Activated CD8-positive, alpha-beta T cell treated with anti-CD3 and anti-CD28 coated beads, Interleukin-2, amount 10 ng/mL, durations not matched to agents 7 days and 5 days (primary cell): ENCODE measurements around the gene CDKN2C. TPM values are rescaled to one million over a fixed set of nuclear protein-coding genes. Genes with fewer than 3 reads are reported as not detected.
A peak's percentile ranks its signal among the peaks of the same experiment; 100 is the strongest.
"Not testable (repeated sequence)": the region's sequence is repeated elsewhere in the genome, so short reads cannot be mapped to it uniquely, and the experiment has no call there.

Experiments
- ATAC-seq: fragments of 150-1000 bp; cut with Tn5 transposase; one replicate; pipeline ENCODE4 v1.10.0; 2021; ENCODE audit warnings: moderate library complexity
- CTCF ChIA-PET: fragments of 350-600 bp; sonication (Branson Sonifier 250); formaldehyde crosslinking; loops from one replicate; lab custom pipeline; 2021; ENCODE audit warnings: antibody characterized with exemption; lab: Charles Lee
- POLR2A ChIA-PET: fragments of 350-600 bp; sonication (Branson Sonifier 250); formaldehyde crosslinking; loops from one replicate; lab custom pipeline; 2021; ENCODE audit warnings: antibody characterized with exemption; lab: Charles Lee
- DNase-seq: peaks from one replicate; pipeline ENCODE4 v3.0.0-alpha.2; 2020
- H3K27ac Mint-ChIP-seq: one replicate; pipeline ENCODE4 v1.8.0; 2021; ENCODE audit warnings: mild to moderate bottlenecking, mixed read lengths
- H3K27me3 Mint-ChIP-seq: one replicate; pipeline ENCODE4 v1.8.0; 2021; ENCODE audit warnings: low read depth, mixed read lengths
- H3K36me3 Mint-ChIP-seq: one replicate; pipeline ENCODE4 v1.8.0; 2021; ENCODE audit warnings: low read depth, mixed read lengths
- H3K4me1 Mint-ChIP-seq: one replicate; pipeline ENCODE4 v1.8.0; 2021; ENCODE audit warnings: low read depth, mixed read lengths
- H3K4me3 Mint-ChIP-seq: one replicate; pipeline ENCODE4 v1.8.0; 2021; ENCODE audit warnings: mild to moderate bottlenecking, mixed read lengths
- H3K9me3 Mint-ChIP-seq: one replicate; pipeline ENCODE4 v1.8.0; 2022; ENCODE audit warnings: mixed read lengths; ENCODE audit not compliant: insufficient read depth
- total RNA-seq, 2 experiments: library from RNA; stranded (reverse); gene quantifications; one replicate each; pipeline ENCODE4 v1.2.3, GENCODE V29; 2021

Gene CDKN2C
- total RNA-seq, 2 experiments from 2014 or later: 82.0 to 82.5 TPM

DNA sequence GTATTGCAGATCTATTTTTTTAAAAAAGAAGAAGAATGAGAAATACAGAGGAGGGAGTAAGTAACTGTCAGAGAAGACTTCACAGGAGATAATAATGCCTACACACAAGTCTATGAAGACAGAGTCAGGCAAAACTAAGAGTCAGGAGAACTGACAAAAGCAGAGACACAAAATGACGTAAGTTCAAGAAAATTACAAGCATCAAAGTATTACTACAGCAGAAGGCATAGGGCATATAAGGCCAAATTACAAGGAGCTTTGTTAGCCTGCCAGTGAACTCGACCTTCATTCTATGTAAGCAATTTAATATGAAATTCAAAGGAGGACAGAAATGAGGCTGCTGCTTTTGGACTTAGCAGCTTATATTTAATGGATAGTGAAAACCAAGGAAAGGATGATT is 33.7 kb upstream of the CDKN2C start:
- Mint-ChIP-seq H3K36me3 (peaks cover 3% of the 10 kb centered on the region), H3K27ac (no peak overlapping the region), H3K4me1 (peaks cover under 1% of the 10 kb centered on the region), H3K4me3 (no peak overlapping the region), H3K27me3 (no peaks in the 10 kb centered on the region), H3K9me3 (no peaks in the 10 kb centered on the region)
- no peak for DNase-seq
- POLR2A ChIA-PET: no interaction called here
- CTCF ChIA-PET: interaction anchor here (1.5 kb wide), 1 partner anchor 253 kb away, joined by 5 read pairs; no protein-coding TSS in a partner anchor
- ATAC-seq: no peak

DNA sequence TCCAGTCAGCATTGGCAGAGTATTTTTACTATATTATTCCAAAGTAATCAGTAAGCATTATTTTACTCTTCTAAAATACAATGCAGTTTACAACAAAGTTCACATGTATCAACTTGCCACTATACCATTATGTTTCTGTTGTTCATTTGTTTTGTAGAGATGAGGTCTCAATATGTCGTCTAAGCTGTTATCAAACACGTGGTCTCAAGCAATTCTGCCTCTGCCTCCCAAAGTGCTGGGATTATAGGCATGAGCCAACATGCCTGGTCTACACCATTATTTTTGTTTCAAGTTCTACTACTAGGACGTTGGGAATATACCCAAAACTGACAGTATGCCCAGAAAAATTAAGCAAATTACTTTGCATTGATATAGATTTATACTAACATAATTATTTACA is 29.8 kb upstream of the CDKN2C start:
- ATAC-seq: no peak

DNA sequence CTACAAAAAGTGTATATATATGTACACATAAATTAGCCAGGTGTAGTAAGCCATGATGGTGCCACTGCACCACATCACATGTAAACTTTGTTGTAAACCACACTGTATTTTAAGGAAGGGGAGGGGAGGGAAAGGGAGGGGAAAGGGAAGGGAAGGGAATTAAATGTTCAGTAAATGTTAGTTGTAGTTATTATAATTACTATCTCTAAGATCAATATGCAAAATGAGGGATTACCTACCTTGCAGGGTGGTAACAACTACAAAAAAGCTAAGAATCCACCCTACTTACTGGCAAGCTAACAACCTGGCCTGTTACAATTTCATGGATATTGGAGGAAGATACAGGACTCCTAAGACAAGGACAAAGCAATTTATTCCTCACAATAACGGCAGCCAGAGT is 27.7 kb upstream of the CDKN2C start:
- DNase-seq (no peak), ATAC-seq (no peak)
- CTCF ChIA-PET: interaction anchor here (0.6 to 1.4 kb wide), 2 partner anchors 12 to 250 kb away, joined by 3 to 5 read pairs; no protein-coding TSS in a partner anchor
- H3K4me1 Mint-ChIP-seq: peaks cover 15% of the 10 kb centered on the region
- H3K4me3 Mint-ChIP-seq: no peak overlapping the region
- H3K36me3 Mint-ChIP-seq: peaks cover 30% of the 10 kb centered on the region
- POLR2A ChIA-PET: no interaction called here
- no peaks in the 10 kb centered on the region for H3K9me3 Mint-ChIP-seq
- no peaks in the 10 kb centered on the region for H3K27me3 Mint-ChIP-seq
- H3K27ac Mint-ChIP-seq: no peak overlapping the region

More for the DNA sequence above, 29.8 kb upstream of the CDKN2C start:
- no peak for DNase-seq
- H3K4me1 Mint-ChIP-seq: peaks cover 10% of the 10 kb centered on the region
- CTCF ChIA-PET: interaction anchor here (1.8 kb wide), 1 partner anchor 11 kb away, joined by 10 read pairs; no protein-coding TSS in a partner anchor
- H3K27me3 Mint-ChIP-seq: no peaks in the 10 kb centered on the region
- no peak overlapping the region for H3K27ac Mint-ChIP-seq
- no peak overlapping the region for H3K4me3 Mint-ChIP-seq
- H3K36me3 Mint-ChIP-seq: peaks cover 16% of the 10 kb centered on the region
- H3K9me3 Mint-ChIP-seq: no peaks in the 10 kb centered on the region
- POLR2A ChIA-PET: no interaction called here

DNA sequence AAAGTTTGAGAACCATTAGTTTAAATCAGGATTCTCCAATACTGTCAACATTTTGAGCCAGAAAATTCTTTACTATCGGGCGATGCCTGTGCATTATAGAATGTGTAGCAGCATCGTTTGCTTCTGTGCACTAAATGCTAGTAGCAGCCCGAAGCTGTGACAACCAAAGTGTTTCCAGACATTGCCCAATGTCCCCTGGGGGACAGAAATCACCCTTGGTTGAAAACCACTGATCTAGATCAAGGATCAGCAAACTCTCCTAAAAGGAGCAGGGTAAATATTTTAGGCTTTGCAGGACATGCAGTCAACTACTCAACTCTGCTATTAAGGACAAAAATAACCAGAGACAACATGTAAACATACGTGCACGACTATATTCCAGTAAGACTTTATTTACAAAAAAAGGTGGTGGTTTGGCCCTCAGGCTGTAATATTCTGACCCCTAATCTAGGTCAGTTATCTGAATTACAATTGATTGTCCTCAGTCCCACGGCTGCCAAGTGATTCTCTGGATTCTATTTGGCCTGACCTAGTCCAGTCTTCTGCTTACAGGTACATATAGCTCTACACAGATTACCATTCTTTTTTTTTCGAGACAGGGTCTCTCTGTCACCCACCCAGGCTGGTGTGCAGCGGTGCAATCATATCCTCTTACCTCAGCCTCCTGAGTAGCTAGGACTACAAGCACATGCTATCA is 20.6 kb upstream of the CDKN2C start:
- H3K36me3 Mint-ChIP-seq: peaks cover 38% of the 10 kb centered on the region
- no peaks in the 10 kb centered on the region for H3K27me3 Mint-ChIP-seq
- POLR2A ChIA-PET: interaction anchor here (0.6 to 1.0 kb wide), 3 partner anchors 28 to 780 kb away, joined by 3 to 4 read pairs (median 4); no protein-coding TSS in a partner anchor
- ATAC-seq (no peak), DNase-seq (no peak)
- no peak overlapping the region for H3K27ac Mint-ChIP-seq
- no peak overlapping the region for H3K4me3 Mint-ChIP-seq
- no peaks in the 10 kb centered on the region for H3K9me3 Mint-ChIP-seq
- peaks cover 14% of the 10 kb centered on the region for H3K4me1 Mint-ChIP-seq
- CTCF ChIA-PET: no interaction called here

DNA sequence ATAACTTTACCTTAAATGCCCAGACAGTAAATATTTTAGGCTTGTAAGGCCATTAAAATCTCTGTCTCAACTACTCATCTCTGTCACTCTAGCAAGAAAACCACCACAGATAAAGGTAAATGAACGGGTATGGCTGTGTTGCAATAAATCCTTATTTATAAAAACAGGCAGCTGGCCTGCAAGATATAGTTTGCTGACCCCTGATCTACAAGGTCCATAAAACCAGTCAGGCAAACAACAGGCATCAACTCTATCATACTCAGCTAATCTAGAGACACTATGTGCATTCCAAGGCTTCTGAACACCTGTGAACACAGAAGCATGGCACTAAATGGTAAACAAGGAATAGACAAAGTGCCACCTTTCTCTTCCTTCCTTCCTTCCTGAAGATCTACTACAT is 19.6 kb upstream of the CDKN2C start:
- POLR2A ChIA-PET: interaction anchor here (0.6 kb wide), 1 partner anchor 330 kb away, joined by 4 read pairs; no protein-coding TSS in a partner anchor
- CTCF ChIA-PET: interaction anchor here (1.4 kb wide), 1 partner anchor 21 kb away, joined by 4 read pairs; no protein-coding TSS in a partner anchor
- H3K4me3 Mint-ChIP-seq: no peak overlapping the region
- no peak overlapping the region for H3K27ac Mint-ChIP-seq
- H3K9me3 Mint-ChIP-seq: no peaks in the 10 kb centered on the region
- peaks cover 32% of the 10 kb centered on the region for H3K36me3 Mint-ChIP-seq
- no peak for ATAC-seq
- H3K4me1 Mint-ChIP-seq: peaks cover 20% of the 10 kb centered on the region
- H3K27me3 Mint-ChIP-seq: no peaks in the 10 kb centered on the region
- DNase-seq: no peak

DNA sequence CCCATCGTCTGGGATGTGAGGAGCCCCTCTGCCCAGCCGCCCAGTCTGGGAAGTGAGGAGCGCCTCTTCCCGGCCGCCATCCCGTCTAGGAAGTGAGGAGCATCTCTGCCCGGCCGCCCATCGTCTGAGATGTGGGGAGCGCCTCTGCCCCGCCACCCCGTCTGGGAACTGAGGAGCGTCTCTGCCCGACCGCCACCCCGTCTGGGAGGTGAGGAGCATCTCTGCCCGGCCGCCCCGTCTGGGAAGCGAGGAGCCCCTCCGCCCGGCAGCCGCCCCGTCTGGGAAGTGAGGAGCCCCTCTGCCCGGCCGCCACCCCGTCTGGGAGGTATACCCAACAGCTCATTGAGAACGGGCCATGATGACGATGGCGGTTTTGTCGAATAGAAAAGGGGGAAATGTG is 17.5 kb upstream of the CDKN2C start:
- CTCF ChIA-PET, H3K27ac Mint-ChIP-seq, DNase-seq, H3K9me3 Mint-ChIP-seq, H3K4me3 Mint-ChIP-seq, ATAC-seq, POLR2A ChIA-PET, H3K27me3 Mint-ChIP-seq: not testable (repeated sequence)
- H3K36me3 Mint-ChIP-seq: peaks cover 22% of the 10 kb centered on the region
- H3K4me1 Mint-ChIP-seq: peaks cover 17% of the 10 kb centered on the region

DNA sequence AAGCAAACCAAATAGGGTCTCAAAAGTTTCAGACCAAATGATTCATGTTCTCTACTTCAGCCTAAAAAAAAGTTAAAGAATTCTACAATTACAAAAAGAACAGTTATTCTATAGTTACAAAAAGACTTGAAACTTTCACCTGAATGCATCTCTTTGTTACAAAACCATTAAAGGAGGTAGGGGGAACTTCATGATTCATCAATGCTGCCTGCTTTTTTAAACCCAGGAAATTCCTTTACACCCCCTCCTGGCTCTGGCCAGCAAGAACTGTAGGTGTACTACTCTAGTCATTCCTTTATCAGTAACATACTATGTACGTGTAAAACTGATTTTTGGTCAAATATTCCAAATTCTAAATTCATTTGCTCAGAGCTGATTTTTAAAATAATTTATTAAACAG is 14.9 kb upstream of the CDKN2C start:
- no peak for DNase-seq
- Mint-ChIP-seq H3K27me3 (no peaks in the 10 kb centered on the region), H3K27ac (no peak overlapping the region), H3K4me1 (peaks cover 20% of the 10 kb centered on the region), H3K4me3 (no peak overlapping the region), H3K9me3 (no peaks in the 10 kb centered on the region), H3K36me3 (peaks cover 18% of the 10 kb centered on the region)
- no peak for ATAC-seq
- CTCF ChIA-PET: no interaction called here
- POLR2A ChIA-PET: no interaction called here

DNA sequence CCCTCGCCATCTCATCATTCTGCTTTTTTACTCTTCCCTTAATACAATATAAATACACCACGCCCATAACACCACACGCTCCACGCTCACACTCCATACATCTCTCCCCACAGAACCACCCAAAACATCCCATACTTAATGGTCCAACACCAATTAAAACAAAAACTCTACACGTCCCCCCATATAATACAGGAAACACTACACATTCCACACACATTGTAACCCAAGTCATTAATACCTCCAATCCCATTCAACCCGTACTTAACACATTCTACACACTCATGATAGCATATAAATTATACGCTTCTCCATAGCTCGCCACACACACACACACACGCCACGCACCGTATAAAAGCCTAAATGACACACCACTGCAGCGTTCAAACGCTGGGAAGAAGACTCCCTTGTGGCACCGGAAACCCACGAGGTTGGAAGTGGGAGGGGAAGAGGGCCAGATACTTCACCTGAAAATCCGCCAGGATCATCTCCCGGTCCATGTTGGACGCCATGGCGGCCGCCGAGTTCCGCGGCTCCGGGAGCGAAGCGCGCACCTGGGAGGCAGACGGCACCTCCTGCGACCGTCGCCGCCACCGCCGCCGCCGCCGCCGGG is 10.6 kb upstream of the CDKN2C start:
- Mint-ChIP-seq H3K4me3 (peak overlapping the region; percentile 83), H3K36me3 (peaks cover 6% of the 10 kb centered on the region), H3K27me3 (no peaks in the 10 kb centered on the region), H3K27ac (peak overlapping the region; percentile 88), H3K4me1 (peaks cover 31% of the 10 kb centered on the region), H3K9me3 (no peaks in the 10 kb centered on the region)
- POLR2A ChIA-PET: interaction anchor here (2.1 to 3.3 kb wide), 3 partner anchors 10 to 18 kb away, joined by 8 to 71 read pairs (median 53); partner anchors contain the start of gene CDKN2C
- peak; percentile 29 for ATAC-seq
- DNase-seq: peak; percentile 48
- CTCF ChIA-PET: interaction anchor here (0.7 to 2.2 kb wide), 8 partner anchors 9 to 232 kb away, joined by 3 to 15 read pairs (median 6); partner anchors contain the start of gene CDKN2C

DNA sequence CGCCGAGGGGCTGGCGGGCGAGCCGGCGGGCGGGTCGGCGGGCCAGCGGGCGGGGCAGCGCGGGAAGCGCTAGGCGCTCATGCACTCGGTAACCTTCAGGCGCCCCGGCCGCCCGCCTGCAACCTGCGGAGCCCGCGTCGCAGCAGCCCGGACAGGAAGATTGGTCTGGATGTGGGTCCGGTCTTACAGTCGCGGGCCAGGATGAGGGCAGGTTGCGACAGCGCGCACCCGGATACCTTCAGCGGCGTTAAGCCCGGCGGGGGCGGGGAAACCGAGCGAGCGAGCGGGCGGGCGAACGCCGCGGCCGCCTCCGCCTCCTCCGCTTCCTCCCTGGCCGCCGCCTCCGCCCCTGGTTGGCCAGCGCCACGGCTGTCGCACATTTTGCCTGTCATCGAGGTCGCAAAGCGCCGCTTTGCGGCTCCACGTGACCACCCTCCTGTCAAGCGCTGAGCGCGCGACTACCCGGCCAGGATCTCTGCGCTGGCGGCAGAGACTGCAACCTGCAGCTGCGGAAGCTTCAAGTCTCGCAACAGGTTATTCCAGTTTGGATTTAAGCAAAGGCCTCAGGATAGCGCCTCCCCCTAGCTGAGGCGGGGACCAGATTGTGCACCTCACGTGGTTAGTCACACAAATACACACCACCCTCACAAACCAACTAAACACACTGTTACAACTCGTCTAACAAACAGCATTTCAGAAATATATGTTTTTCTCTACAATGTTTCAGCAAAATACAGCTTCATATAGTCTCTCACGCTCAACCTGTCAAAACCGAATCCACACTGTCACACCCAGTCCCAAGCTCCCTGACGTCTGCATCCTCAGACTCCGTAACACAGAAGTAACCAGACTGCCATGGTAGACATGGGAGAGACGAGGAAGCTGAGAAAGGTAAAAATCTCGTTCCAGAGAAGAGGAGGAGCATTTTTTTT is 9.9 kb upstream of the CDKN2C start, which contains the start of gene FAF1:
TSS of gene FAF1 (minus strand) at position 355 of the 932 bp plus-strand sequence. CDS start 456 bp downstream, outside the sequence.
- peaks cover 26% of the 10 kb centered on the region for H3K4me1 Mint-ChIP-seq
- H3K27ac Mint-ChIP-seq: peak within 1 kb of the TSS; percentile 90
- ChIA-PET POLR2A (interaction anchor here (0.6 to 3.3 kb wide), 8 partner anchors 9 to 276 kb away, joined by 3 to 71 read pairs (median 4); partner anchors contain the start of gene CDKN2C), CTCF (interaction anchor here (0.7 to 2.6 kb wide), 9 partner anchors 10 to 232 kb away, joined by 3 to 30 read pairs (median 7); partner anchors contain the start of gene CDKN2C)
- H3K9me3 Mint-ChIP-seq: no peaks in the 10 kb centered on the region
- H3K4me3 Mint-ChIP-seq: peak within 1 kb of the TSS; percentile 83
- H3K27me3 Mint-ChIP-seq: no peaks in the 10 kb centered on the region
- H3K36me3 Mint-ChIP-seq: peaks cover 6% of the 10 kb centered on the region
- DNase-seq: peak; percentile 98
- ATAC-seq: peak; percentile 95

DNA sequence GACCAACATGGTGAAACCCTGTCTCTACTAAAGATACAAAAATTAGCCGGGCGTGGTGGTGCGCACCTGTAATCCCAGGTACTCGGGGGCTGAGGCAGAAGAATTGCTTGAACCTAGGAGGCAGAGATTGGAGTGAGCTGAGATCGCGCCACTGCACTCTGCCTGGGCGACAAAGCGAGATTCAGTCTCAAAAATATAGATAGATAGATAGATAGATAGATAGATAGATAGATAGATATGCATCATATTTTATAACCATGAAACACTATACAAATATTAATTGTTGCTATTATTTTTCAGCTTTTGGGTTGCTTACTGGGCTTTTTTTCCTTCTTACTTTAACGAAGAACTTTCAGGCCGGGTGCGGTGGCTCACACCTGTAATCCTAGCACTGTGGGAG is 5.2 kb upstream of the CDKN2C start:
- no peaks in the 10 kb centered on the region for H3K27me3 Mint-ChIP-seq
- H3K9me3 Mint-ChIP-seq: no peaks in the 10 kb centered on the region
- H3K4me1 Mint-ChIP-seq: peaks cover 22% of the 10 kb centered on the region
- no peak overlapping the region for H3K4me3 Mint-ChIP-seq
- ChIA-PET CTCF (no interaction called here), POLR2A (no interaction called here)
- H3K36me3 Mint-ChIP-seq: peaks cover 9% of the 10 kb centered on the region
- no peak for DNase-seq
- H3K27ac Mint-ChIP-seq: no peak overlapping the region
- no peak for ATAC-seq

DNA sequence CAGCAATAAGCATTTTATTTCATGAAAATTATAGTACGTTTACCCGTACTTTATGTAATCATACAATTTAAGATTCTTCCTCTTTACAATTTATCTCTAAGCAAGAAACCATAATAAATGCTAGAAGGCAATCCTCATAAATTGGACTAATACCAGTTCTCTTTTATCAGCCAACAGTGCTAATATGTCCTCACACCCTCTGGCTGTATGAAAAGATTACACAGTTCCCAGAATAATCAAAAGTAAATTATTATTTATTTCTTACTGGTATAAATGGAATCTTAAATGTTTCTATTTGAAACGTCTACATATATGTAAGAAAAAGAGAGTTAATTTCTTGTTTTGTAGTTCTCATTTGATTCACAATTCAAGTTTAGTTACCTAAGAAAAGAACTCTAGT is 3.1 kb upstream of the CDKN2C start:
- no peak for DNase-seq
- CTCF ChIA-PET: interaction anchor here (1.2 to 2.9 kb wide), 3 partner anchors 8 to 268 kb away, joined by 3 to 15 read pairs (median 9); no protein-coding TSS in a partner anchor
- Mint-ChIP-seq H3K4me3 (peak overlapping the region; percentile 98), H3K27ac (no peak overlapping the region), H3K4me1 (peaks cover 16% of the 10 kb centered on the region), H3K9me3 (no peaks in the 10 kb centered on the region), H3K36me3 (peaks cover 23% of the 10 kb centered on the region), H3K27me3 (no peaks in the 10 kb centered on the region)
- POLR2A ChIA-PET: interaction anchor here (1.4 to 4.1 kb wide), 2 partner anchors 10 to 11 kb away, joined by 8 to 85 read pairs; no protein-coding TSS in a partner anchor
- ATAC-seq: no peak
